Hematopoietic multipotent progenitor cell treated with erythropoietin and hydrocortisone succinate and interleukin-3 and kit ligand, for 15 days (in vitro differentiated cells): Measurements from ENCODE around the gene ANKS1B.

Experiments used
- DNase-seq: peaks from one replicate; pipeline ENCODE4 v3.0.0-alpha.2; 2015; ENCODE audit warnings: low spot score

Gene ANKS1B

GRCh38 chr12:99176871-99177270, 807.9 kb downstream of the ANKS1B start:
- DNase-seq: no peak

- no peak for DNase-seq
These were observed 814.3 kb downstream of the ANKS1B start for GRCh38 chr12:99170461-99170860.

GRCh38 chr12:99170037-99170436, 814.7 kb downstream of the ANKS1B start:
- no peak for DNase-seq

GRCh38 chr12:99157946-99158345, 826.8 kb downstream of the ANKS1B start:
- no peak for DNase-seq

- DNase-seq: no peak
These were observed 829.8 kb downstream of the ANKS1B start for GRCh38 chr12:99154983-99155336.

GRCh38 chr12:99154216-99154982, 830.3 kb downstream of the ANKS1B start:
- no peak for DNase-seq

GRCh38 chr12:99153293-99153692, 831.4 kb downstream of the ANKS1B start:
- no peak for DNase-seq

GRCh38 chr12:99152337-99152736, 832.4 kb downstream of the ANKS1B start:
- no peak for DNase-seq

GRCh38 chr12:99151744-99152143, 833.0 kb downstream of the ANKS1B start:
- DNase-seq: no peak

- DNase-seq: no peak
These were observed 837.6 kb downstream of the ANKS1B start for GRCh38 chr12:99147130-99147529.

GRCh38 chr12:99146730-99147129, 838.0 kb downstream of the ANKS1B start:
- no peak for DNase-seq

GRCh38 chr12:99146185-99146584, 838.6 kb downstream of the ANKS1B start:
- DNase-seq: no peak

GRCh38 chr12:99142651-99143050, 842.1 kb downstream of the ANKS1B start:
- DNase-seq: no peak

- DNase-seq: no peak
These were observed 844.6 kb downstream of the ANKS1B start for GRCh38 chr12:99140017-99140720.

GRCh38 chr12:99138393-99138792, 846.3 kb downstream of the ANKS1B start:
- DNase-seq: no peak

GRCh38 chr12:99137124-99137855, 847.4 kb downstream of the ANKS1B start:
- DNase-seq: no peak

- no peak for DNase-seq
These were observed 848.2 kb downstream of the ANKS1B start for GRCh38 chr12:99136516-99136915.

GRCh38 chr12:99135376-99135775, 849.4 kb downstream of the ANKS1B start:
- no peak for DNase-seq

- DNase-seq: no peak
These were observed 851.3 kb downstream of the ANKS1B start for GRCh38 chr12:99133401-99133800.

GRCh38 chr12:99131751-99132199, 853.0 kb downstream of the ANKS1B start:
- no peak for DNase-seq

GRCh38 chr12:99130808-99131553, 853.8 kb downstream of the ANKS1B start:
- DNase-seq: no peak

GRCh38 chr12:99128246-99128802, 856.4 kb downstream of the ANKS1B start:
- DNase-seq: no peak
